ENCODE data around the gene CERK. TPM values are rescaled to one million over a fixed set of nuclear protein-coding genes. Genes with fewer than 3 reads are reported as not detected.

Gene CERK
- total RNA-seq, 1 experiment from 2014 or later, result 30.9 TPM

DNA sequence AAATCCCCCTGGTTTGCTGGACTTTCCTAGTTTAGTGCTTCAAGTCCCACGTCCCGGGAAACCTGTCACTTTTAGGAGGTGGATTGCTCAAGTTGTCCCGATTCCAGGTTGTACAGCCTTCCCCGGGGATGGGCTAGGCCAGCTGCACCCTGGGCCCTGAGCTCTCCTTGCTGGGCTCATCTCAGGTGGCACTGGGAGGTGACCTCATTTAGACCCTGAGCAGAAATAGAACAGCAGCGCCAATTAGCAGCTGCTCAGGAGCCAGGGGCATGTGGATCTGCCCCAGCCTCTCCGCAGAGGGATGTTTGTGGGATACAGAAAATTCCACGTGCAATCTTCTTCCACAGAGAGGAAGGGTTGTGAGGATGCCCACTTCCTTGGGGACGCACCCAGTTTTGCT, 9.6 kb upstream of the CERK start:
- Histone ChIP-seq H3K4me1 (ENCODE audit: control insufficient read depth, insufficient read depth, low read length) (peaks cover 6% of the 10 kb centered on the region; the same call in 1 of the 2 replicates), H3K36me3 (ENCODE audit: control insufficient read depth, insufficient read depth, low read length) (no peaks in the 10 kb centered on the region), H3K9me3 (ENCODE audit: control insufficient read depth, insufficient read depth, low read depth, low read length) (no peaks in the 10 kb centered on the region), H3K27ac (ENCODE audit: low read length) (no peak overlapping the region), H3K27me3 (ENCODE audit: control insufficient read depth, insufficient read depth, low read length) (no peaks in the 10 kb centered on the region), H3K4me3 (ENCODE audit: low read depth in 2 of 2, low read length in 2 of 2) (no peak overlapping the region)
- ChIA-PET POLR2A (interaction anchor here (0.6 kb wide), 1 partner anchor 341 kb away, joined by 3 read pairs; no protein-coding TSS in a partner anchor), CTCF (no interaction called here)
- DNase-seq (ENCODE audit: low read depth, low spot score) (no peak), ATAC-seq (no peak)
- intact Hi-C loops (cut with micrococcal nuclease; ENCODE audit: unreplicated experiment), result no loop called here
- TF ChIP-seq TCF7L2 (IDR thresholded peaks at IDR 0.05; ENCODE audit: low read depth, low read length) (no peak), POLR2AphosphoS5 (IDR thresholded peaks at IDR 0.05; ENCODE audit: low read depth, low read length) (no peak), SIN3A (IDR thresholded peaks at IDR 0.05; ENCODE audit: borderline replicate concordance, insufficient read depth, low read depth, low read length) (no peak)
- TF ChIP-seq, protein P1, sequence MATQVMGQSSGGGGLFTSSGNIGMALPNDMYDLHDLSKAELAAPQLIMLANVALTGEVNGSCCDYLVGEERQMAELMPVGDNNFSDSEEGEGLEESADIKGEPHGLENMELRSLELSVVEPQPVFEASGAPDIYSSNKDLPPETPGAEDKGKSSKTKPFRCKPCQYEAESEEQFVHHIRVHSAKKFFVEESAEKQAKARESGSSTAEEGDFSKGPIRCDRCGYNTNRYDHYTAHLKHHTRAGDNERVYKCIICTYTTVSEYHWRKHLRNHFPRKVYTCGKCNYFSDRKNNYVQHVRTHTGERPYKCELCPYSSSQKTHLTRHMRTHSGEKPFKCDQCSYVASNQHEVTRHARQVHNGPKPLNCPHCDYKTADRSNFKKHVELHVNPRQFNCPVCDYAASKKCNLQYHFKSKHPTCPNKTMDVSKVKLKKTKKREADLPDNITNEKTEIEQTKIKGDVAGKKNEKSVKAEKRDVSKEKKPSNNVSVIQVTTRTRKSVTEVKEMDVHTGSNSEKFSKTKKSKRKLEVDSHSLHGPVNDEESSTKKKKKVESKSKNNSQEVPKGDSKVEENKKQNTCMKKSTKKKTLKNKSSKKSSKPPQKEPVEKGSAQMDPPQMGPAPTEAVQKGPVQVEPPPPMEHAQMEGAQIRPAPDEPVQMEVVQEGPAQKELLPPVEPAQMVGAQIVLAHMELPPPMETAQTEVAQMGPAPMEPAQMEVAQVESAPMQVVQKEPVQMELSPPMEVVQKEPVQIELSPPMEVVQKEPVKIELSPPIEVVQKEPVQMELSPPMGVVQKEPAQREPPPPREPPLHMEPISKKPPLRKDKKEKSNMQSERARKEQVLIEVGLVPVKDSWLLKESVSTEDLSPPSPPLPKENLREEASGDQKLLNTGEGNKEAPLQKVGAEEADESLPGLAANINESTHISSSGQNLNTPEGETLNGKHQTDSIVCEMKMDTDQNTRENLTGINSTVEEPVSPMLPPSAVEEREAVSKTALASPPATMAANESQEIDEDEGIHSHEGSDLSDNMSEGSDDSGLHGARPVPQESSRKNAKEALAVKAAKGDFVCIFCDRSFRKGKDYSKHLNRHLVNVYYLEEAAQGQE (IDR thresholded peaks at IDR 0.05; ENCODE audit: insufficient read depth in 1 of 2, low read depth in 2 of 2, low read length in 1 of 2), result no peak
- TF ChIP-seq, protein P2, sequence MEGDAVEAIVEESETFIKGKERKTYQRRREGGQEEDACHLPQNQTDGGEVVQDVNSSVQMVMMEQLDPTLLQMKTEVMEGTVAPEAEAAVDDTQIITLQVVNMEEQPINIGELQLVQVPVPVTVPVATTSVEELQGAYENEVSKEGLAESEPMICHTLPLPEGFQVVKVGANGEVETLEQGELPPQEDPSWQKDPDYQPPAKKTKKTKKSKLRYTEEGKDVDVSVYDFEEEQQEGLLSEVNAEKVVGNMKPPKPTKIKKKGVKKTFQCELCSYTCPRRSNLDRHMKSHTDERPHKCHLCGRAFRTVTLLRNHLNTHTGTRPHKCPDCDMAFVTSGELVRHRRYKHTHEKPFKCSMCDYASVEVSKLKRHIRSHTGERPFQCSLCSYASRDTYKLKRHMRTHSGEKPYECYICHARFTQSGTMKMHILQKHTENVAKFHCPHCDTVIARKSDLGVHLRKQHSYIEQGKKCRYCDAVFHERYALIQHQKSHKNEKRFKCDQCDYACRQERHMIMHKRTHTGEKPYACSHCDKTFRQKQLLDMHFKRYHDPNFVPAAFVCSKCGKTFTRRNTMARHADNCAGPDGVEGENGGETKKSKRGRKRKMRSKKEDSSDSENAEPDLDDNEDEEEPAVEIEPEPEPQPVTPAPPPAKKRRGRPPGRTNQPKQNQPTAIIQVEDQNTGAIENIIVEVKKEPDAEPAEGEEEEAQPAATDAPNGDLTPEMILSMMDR (IDR thresholded peaks at IDR 0.05), result no peak
- BruUV-seq (replicated peaks), result no TSS peak
- in situ Hi-C loops (cut with HindIII; ENCODE audit: low pct_unique_long_range_greater_than_20kb, low sequenced_read_pairs), result no loop called here

DNA sequence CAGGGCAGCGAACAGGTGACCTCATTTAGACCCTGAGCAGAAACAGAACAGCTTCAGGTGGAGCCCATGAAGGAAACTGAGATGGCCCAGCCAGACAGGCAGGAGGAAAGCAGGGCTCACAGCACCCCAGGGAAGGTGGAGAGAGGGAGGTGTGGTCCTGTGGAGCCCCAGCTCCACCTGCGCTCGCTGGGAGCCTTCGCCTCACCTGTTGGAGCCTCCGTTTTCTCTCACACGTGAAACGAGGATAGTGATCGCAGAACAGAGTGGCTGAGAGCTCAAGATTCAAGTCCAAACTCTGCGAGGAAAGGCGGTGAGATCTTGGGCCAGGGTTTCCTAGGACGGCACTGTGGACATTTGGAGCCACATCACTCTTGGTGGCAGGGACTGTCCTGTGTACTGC, 8.6 kb upstream of the CERK start:
- in situ Hi-C loops (cut with HindIII; ENCODE audit: low pct_unique_long_range_greater_than_20kb, low sequenced_read_pairs), result no loop called here
- H3K27me3 ChIP-seq (ENCODE audit: control insufficient read depth, insufficient read depth, low read length), result no peaks in the 10 kb centered on the region
- BruUV-seq (replicated peaks), result no TSS peak
- peaks cover 16% of the 10 kb centered on the region; the same call in 1 of the 2 replicates for H3K4me1 ChIP-seq (ENCODE audit: control insufficient read depth, insufficient read depth, low read length)
- H3K27ac ChIP-seq (ENCODE audit: low read length), result no peak overlapping the region
- H3K4me3 ChIP-seq (ENCODE audit: low read depth in 2 of 2, low read length in 2 of 2), result no peak overlapping the region
- ChIA-PET CTCF (no interaction called here), POLR2A (interaction anchor here (0.6 kb wide), 1 partner anchor 12 kb away, joined by 3 read pairs; no protein-coding TSS in a partner anchor)
- ATAC-seq (no peak), DNase-seq (ENCODE audit: low read depth, low spot score) (no peak)
- H3K9me3 ChIP-seq (ENCODE audit: control insufficient read depth, insufficient read depth, low read depth, low read length), result no peaks in the 10 kb centered on the region
- TF ChIP-seq TCF7L2 (IDR thresholded peaks at IDR 0.05; ENCODE audit: low read depth, low read length), result no peak
- no peak for TF ChIP-seq POLR2AphosphoS5 (IDR thresholded peaks at IDR 0.05; ENCODE audit: low read depth, low read length)
- no peak for TF ChIP-seq SIN3A (IDR thresholded peaks at IDR 0.05; ENCODE audit: borderline replicate concordance, insufficient read depth, low read depth, low read length)
- TF ChIP-seq, protein P2 (IDR thresholded peaks at IDR 0.05), result no peak
- H3K36me3 ChIP-seq (ENCODE audit: control insufficient read depth, insufficient read depth, low read length), result no peaks in the 10 kb centered on the region
- intact Hi-C loops (cut with micrococcal nuclease; ENCODE audit: unreplicated experiment), result no loop called here
